Neural progenitor cell (in vitro differentiated cells): ENCODE measurements around the gene KIF18B. TPM values are rescaled to one million over a fixed set of nuclear protein-coding genes. Genes with fewer than 3 reads are reported as not detected.

Source experiments
- DNase-seq: peaks from one replicate; pipeline ENCODE4 v3.0.0-alpha.2; 2016; ENCODE audit warnings: low spot score
- H2AFZ ChIP-seq: fragments of 200-600 bp; sonication (generic); replicated peaks from 2 replicates; pipeline ENCODE4 v1.6.1; 2016; ENCODE audit warnings: antibody characterized with exemption
- H3F3A ChIP-seq: fragments of 200-600 bp; sonication (generic); 2 replicates; pipeline ENCODE4 v1.6.1; 2016; ENCODE audit warnings: antibody characterized with exemption, low read depth
- H3K27ac ChIP-seq: fragments of 200-600 bp; sonication (generic); 2 replicates; pipeline ENCODE4 v1.5.1; 2016; ENCODE audit warnings: mild to moderate bottlenecking
- H3K27me3 ChIP-seq: fragments of 200-600 bp; sonication (generic); 2 replicates; pipeline ENCODE4 v1.6.1; 2016; ENCODE audit warnings: mild to moderate bottlenecking, moderate library complexity
- H3K36me3 ChIP-seq: fragments of 200-600 bp; sonication (generic); 2 replicates; pipeline ENCODE4 v1.5.1; 2016
- H3K4me1 ChIP-seq: fragments of 200-600 bp; sonication (generic); 2 replicates; pipeline ENCODE4 v1.6.1; 2016; ENCODE audit warnings: mixed run types
- H3K4me2 ChIP-seq: fragments of 200-600 bp; sonication (generic); 2 replicates; pipeline ENCODE4 v1.6.1; 2016
- H3K4me3 ChIP-seq: fragments of 200-600 bp; sonication (generic); 2 replicates; pipeline ENCODE4 v1.5.1; 2016
- H3K79me2 ChIP-seq: fragments of 200-600 bp; sonication (generic); 2 replicates; pipeline ENCODE4 v1.6.1; 2016; ENCODE audit warnings: low read depth
- H3K9ac ChIP-seq: fragments of 200-600 bp; sonication (generic); 2 replicates; pipeline ENCODE4 v1.6.1; 2016
- H3K9me3 ChIP-seq: fragments of 200-600 bp; sonication (generic); 2 replicates; pipeline ENCODE4 v1.5.1; 2016; ENCODE audit warnings: low read depth
- H4K20me1 ChIP-seq: fragments of 200-600 bp; sonication (generic); 2 replicates; pipeline ENCODE4 v1.6.1; 2016; ENCODE audit warnings: low read depth
- H3K27ac Mint-ChIP-seq: 3 replicates; pipeline ENCODE4 v1.8.0; 2021; ENCODE audit warnings: mixed read lengths
- H3K27me3 Mint-ChIP-seq: 2 replicates; pipeline ENCODE4 v1.8.0; 2022; ENCODE audit warnings: low read depth, mild to moderate bottlenecking, inconsistent platforms, moderate library complexity, mixed read lengths; ENCODE audit not compliant: insufficient read depth
- H3K36me3 Mint-ChIP-seq: 3 replicates; pipeline ENCODE4 v1.8.0; 2021; ENCODE audit warnings: mixed read lengths
- H3K4me1 Mint-ChIP-seq: 3 replicates; pipeline ENCODE4 v1.8.0; 2021; ENCODE audit warnings: mixed read lengths
- H3K4me3 Mint-ChIP-seq: 3 replicates; pipeline ENCODE4 v1.8.0; 2021; ENCODE audit warnings: mild to moderate bottlenecking, moderate library complexity, mixed read lengths
- H3K9me3 Mint-ChIP-seq: 3 replicates; pipeline ENCODE4 v1.8.0; 2020; ENCODE audit warnings: mixed read lengths
- CTCF ChIP-seq: fragments of 200-600 bp; sonication (generic); IDR thresholded peaks from 2 replicates; pipeline ENCODE4 v1.5.1; 2017; ENCODE audit warnings: antibody characterized with exemption, mild to moderate bottlenecking
- EZH2 ChIP-seq: fragments of 200-600 bp; sonication (generic); IDR thresholded peaks from 2 replicates; pipeline ENCODE4 v1.6.1; 2017; ENCODE audit warnings: antibody characterized with exemption, mild to moderate bottlenecking, moderate library complexity
- EZH2phosphoT487 ChIP-seq: fragments of 200-600 bp; sonication (generic); IDR thresholded peaks from 2 replicates; pipeline ENCODE4 v1.6.1; 2017; ENCODE audit warnings: antibody characterized with exemption
- total RNA-seq: library from RNA; depleted of rRNA; stranded (reverse); fragments of >200 nt; gene quantifications from 2 replicates; pipeline ENCODE4 v1.2.3, GENCODE V29; 2015; ENCODE audit warnings: low replicate concordance

KIF18B gene
- total RNA-seq, 1 donor from 2014 or later: 15.1 TPM

- Histone ChIP-seq H2AFZ (no peak overlapping the region), H3K9ac (no peak overlapping the region), H3K4me1 (no peaks in the 10 kb centered on the region), H3K4me3 (no peak overlapping the region), H3F3A (no peaks in the 10 kb centered on the region), H3K36me3 (no peaks in the 10 kb centered on the region), H3K27ac (no peak overlapping the region), H3K4me2 (no peak overlapping the region), H3K79me2 (no peaks in the 10 kb centered on the region), H4K20me1 (no peaks in the 10 kb centered on the region), H3K27me3 (no peaks in the 10 kb centered on the region), H3K9me3 (no peaks in the 10 kb centered on the region)
- Mint-ChIP-seq H3K9me3 (no peaks in the 10 kb centered on the region), H3K4me1 (peaks cover 25% of the 10 kb centered on the region), H3K4me3 (no peak overlapping the region), H3K27ac (no peak overlapping the region), H3K36me3 (no peaks in the 10 kb centered on the region), H3K27me3 (peaks cover 2% of the 10 kb centered on the region)
- no peak for TF ChIP-seq EZH2phosphoT487
- no peak for TF ChIP-seq CTCF
- no peak for TF ChIP-seq EZH2
- no peak for DNase-seq
These were observed 43.3 kb downstream of the KIF18B start for GRCh38 chr17:44904001-44904984.

DNA sequence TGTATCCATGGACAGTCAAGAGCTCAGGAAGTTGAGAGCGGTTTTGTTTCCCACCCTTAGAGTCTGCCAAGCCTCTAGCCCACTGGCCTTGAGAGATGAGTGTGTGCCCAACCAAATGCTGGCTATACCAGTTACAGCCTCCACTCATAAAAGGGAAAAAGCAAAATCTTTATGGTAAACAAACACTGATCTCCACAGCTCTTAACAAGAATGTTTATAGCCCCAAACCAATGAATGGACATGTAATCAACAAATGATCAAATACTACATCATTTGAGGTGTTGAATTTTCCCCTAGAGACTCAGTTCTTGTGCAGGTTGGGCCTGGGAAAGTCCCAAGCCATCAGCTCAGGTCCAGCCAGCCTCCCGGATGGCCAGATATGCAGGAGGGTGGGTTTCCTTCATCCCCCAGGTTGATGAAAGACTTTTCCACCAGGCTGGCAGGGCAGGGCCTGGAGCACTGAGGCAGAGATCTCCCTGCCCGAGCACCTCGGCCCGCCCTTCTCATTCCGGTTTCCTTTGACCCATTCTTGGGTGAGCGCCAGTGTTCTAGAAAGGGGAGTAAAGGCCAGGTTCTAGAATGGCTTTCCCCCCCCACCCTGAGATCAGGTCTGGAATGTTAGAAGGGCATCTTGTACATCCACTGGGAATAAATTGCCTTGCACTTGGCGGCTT is 44.4 kb downstream of the KIF18B start:
- H3K4me2 ChIP-seq: no peak overlapping the region
- Mint-ChIP-seq H3K27ac (no peak overlapping the region), H3K36me3 (no peaks in the 10 kb centered on the region), H3K4me3 (no peak overlapping the region), H3K27me3 (no peaks in the 10 kb centered on the region), H3K4me1 (peaks cover 31% of the 10 kb centered on the region), H3K9me3 (no peaks in the 10 kb centered on the region)
- DNase-seq: no peak
- H3K9me3 ChIP-seq: no peaks in the 10 kb centered on the region
- H3K27ac ChIP-seq: no peak overlapping the region
- peaks cover 11% of the 10 kb centered on the region for H3K79me2 ChIP-seq
- H3F3A ChIP-seq: peaks cover 7% of the 10 kb centered on the region
- peaks cover 5% of the 10 kb centered on the region for H4K20me1 ChIP-seq
- H3K9ac ChIP-seq: peak overlapping the region; percentile 24
- H3K36me3 ChIP-seq: no peaks in the 10 kb centered on the region
- H3K4me3 ChIP-seq: no peak overlapping the region
- no peak for TF ChIP-seq CTCF
- no peak overlapping the region for H2AFZ ChIP-seq
- H3K4me1 ChIP-seq: no peaks in the 10 kb centered on the region
- no peaks in the 10 kb centered on the region for H3K27me3 ChIP-seq

GRCh38 chr17:44902135-44902760 is 45.3 kb downstream of the KIF18B start:
- Mint-ChIP-seq H3K9me3 (no peaks in the 10 kb centered on the region), H3K4me3 (no peak overlapping the region)
- no peak overlapping the region for H3K9ac ChIP-seq

More at GRCh38 chr17:44902135-44902760, 45.3 kb downstream of the KIF18B start:
- Mint-ChIP-seq H3K27ac (peak overlapping the region; percentile 50), H3K36me3 (no peaks in the 10 kb centered on the region), H3K4me1 (peaks cover 31% of the 10 kb centered on the region), H3K27me3 (no peaks in the 10 kb centered on the region)
- Histone ChIP-seq H3K36me3 (no peaks in the 10 kb centered on the region), H3K79me2 (peaks cover 20% of the 10 kb centered on the region), H3K27me3 (no peaks in the 10 kb centered on the region), H3K4me2 (no peak overlapping the region), H2AFZ (no peak overlapping the region), H3K4me1 (no peaks in the 10 kb centered on the region), H3K4me3 (no peak overlapping the region), H3K27ac (no peak overlapping the region), H4K20me1 (peaks cover 6% of the 10 kb centered on the region), H3F3A (peaks cover 7% of the 10 kb centered on the region), H3K9me3 (no peaks in the 10 kb centered on the region)
- no peak for DNase-seq
- TF ChIP-seq EZH2phosphoT487 (no peak), CTCF (no peak), EZH2 (no peak)
